OCI-LY1 (cell line): Measurements from ENCODE around the gene EXD3.

Experiments
- CTCF ChIP-seq: fragments of 200-600 bp; sonication (generic), shearing (Covaris generic); IDR thresholded peaks from 2 replicates; pipeline ENCODE4 v1.5.1; 2017; ENCODE audit warnings: mild to moderate bottlenecking, antibody characterized with exemption, low read length, moderate library complexity, mixed read lengths
- EZH2 ChIP-seq: fragments of 200-600 bp; sonication (generic), shearing (Covaris generic); IDR thresholded peaks from 2 replicates; pipeline ENCODE4 v1.8.0; 2017; ENCODE audit warnings: borderline replicate concordance, mixed run types, mild to moderate bottlenecking, antibody characterized with exemption, low read length, moderate library complexity, mixed read lengths

GRCh38 chr9:137380606-137381005 is 42.4 kb downstream of the EXD3 start:
- TF ChIP-seq CTCF (no peak), EZH2 (no peak)
